HG03521 (cell line): ENCODE results near the gene SHCBP1L.
A peak's percentile ranks its signal among the peaks of the same experiment; 100 is the strongest.
"Not testable (repeated sequence)": the region's sequence is repeated elsewhere in the genome, so short reads cannot be mapped to it uniquely, and the experiment has no call there.

Experiments
- ATAC-seq: cut with Tn5 transposase; IDR thresholded peaks from one replicate; pipeline ENCODE4 v1.9.1; 2021; ENCODE audit warnings: mild to moderate bottlenecking, moderate library complexity; ENCODE audit not compliant: unreplicated experiment

SHCBP1L gene

GRCh38 chr1:182965861-182966260 is 12.9 kb upstream of the SHCBP1L start:
- ATAC-seq: no peak

- no peak for ATAC-seq
Measured at GRCh38 chr1:182965096-182965495, 12.1 kb upstream of the SHCBP1L start.

DNA sequence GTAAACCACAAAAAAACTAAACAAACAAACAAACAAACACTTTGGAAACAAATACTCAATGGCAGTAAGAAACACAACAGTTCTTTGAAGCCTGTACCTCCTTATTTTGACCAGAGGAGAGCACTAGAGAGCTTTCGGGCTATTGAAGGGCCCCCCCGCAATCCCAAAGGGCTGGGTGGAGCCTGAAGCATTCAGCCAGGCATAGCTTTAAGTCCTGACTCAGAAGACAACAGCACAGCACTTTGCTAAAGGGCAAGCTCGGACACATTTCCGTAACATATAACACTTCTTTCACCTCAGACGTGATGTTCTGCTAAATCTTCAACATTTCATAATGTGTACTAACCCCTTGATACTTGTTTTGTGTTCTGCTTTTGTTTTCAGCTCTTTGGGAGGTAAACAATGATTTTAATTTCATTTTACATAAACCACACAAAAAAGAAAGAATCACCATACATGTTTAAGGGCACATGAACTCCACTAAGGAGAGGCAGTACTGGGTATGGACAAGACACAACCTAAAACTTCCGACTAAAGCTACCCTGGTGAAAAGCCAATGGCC is 9.7 kb upstream of the SHCBP1L start:
- peak; percentile 87 for ATAC-seq

DNA sequence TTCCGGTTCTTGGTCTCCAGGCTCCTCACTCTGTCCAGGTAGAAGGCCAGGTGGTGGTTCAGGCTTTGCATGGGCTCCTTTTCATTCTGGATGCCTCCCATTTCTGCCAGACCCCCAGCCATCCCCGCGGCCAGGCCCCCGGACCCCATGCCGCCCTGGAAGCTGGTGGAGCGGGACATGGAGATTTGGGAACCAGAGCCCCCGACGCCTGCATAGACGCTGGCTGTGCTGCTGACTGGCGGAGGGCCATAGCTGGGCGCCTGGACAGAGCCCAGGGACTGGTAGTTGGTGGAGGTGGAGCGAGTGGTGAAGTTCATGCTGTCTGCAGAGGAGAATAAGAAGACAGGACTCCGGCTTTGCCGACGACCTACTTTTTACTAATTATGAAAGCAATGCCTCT is 7.1 kb upstream of the SHCBP1L start:
- no peak for ATAC-seq

DNA sequence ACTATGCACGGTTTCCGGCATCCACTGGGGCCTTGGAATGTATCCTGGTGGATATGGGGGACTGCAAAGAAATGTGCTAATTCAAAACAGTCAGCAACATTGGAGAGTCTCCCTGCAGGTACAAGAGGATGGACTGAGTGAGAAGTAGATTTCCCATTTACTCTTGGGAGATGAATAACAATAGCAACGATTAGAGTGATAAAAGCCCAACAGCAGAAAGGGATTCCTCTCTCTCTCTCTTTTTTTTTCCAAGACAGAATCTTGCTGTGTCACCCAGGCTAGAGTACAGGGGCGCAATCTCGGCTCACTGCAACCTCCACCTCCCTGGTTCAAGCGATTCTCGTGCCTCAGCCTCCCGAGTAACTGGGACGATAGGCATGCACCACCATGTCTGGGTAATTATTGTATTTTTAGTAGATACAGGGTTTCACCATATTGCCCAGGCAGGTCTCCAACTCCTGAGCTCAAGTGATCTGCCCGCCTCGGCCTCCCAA is 5.0 kb upstream of the SHCBP1L start:
- ATAC-seq: no peak

DNA sequence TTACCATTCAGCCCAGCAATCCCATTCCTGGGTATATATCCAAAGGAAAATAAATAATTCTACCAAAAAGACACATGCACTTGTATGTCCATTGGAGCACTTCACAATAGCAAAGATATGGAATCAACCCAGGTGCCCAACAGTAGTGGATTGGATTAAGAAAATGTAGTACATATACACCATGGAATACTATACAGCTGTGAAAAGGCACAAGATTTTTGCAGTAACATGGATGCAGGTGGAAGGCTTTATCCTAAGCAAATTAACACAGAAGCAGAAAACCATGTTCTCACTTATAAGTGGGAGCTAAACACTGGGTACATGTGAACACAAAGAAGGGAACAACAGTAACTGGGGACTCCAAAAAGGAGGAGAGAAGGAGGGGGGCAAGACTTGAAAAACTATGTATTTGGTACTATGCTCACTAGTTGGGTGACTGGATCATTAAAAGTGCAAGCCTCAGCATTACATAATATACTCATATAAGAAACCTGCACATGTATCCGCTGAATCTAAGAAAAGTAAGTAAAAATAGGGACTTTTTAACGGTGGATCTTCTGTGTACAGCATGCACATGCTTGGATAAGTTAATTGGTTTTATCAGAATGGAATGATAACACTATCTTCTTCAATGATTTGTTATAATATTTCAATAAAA is 3.9 kb upstream of the SHCBP1L start:
- no peak for ATAC-seq

DNA sequence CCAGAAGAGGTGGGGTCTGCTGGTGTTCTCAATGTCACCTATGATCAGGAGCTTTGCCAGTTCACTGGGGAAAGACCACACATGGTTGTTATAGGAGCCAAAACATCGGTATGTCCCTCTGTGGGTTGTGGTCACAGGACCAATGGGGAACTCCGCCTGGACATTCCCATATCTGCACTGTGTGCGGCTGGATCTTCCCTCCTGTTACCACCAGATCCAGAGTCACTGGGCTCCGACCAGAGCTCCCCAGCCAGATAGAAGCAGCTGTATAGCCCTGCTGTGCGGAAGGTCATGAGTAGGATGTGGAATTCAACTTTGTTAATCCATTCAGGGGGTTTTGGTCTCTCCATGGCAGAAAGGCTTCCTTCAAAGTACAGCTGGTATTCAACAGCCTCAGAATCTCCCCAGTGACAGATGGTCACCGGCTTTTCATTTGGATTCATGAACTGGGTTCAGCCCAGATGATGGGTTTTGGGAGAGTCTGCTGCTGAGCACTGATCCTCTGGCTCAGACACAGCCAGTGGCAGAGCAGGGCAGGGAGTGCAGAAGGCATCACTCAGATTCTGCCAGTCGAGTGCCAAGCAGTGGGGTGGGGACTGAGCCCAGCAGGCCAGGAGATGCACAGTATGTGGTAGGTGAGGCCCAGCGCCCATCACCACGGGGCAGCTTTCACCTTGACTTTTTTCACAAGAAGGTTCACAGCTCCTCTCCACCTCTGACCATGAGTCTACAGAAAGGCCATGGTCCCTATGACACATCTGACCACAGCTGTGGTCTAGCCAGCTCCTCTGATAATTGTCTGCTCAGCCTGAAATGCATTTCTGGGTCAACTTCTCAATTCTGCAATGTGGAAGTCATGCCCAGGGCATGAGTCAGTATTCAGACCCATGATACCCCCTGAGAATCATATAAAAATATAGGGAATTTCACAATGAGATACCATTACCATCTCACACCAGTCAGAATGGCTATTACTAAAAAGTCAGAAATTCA is 2.9 kb upstream of the SHCBP1L start:
- ATAC-seq: no peak

GRCh38 chr1:182953826-182954225 is 860 bp upstream of the SHCBP1L start:
- no peak for ATAC-seq

GRCh38 chr1:182943336-182943735 is 9.6 kb downstream of the SHCBP1L start:
- ATAC-seq: not testable (repeated sequence)

- ATAC-seq: not testable (repeated sequence)
Measured at GRCh38 chr1:182942145-182942544, 10.8 kb downstream of the SHCBP1L start.

DNA sequence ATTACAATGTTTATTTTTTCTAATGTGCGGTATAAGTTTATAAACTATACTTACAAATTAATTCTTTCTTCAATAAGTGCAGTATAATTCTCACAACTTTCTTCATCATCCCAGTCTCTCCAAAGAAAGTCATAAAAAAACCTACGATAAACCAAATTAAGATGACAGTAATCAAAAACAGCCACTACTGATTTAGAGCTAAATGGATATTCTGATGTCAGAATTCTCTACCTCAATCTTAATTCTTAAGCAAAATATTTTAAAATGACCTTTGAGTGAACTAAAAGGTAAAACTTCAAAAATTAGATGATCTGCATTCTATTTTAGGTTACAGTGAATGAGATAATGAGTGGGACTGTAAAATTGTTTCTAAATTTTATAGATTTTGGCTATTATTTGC is 13.6 kb downstream of the SHCBP1L start:
- ATAC-seq: no peak

DNA sequence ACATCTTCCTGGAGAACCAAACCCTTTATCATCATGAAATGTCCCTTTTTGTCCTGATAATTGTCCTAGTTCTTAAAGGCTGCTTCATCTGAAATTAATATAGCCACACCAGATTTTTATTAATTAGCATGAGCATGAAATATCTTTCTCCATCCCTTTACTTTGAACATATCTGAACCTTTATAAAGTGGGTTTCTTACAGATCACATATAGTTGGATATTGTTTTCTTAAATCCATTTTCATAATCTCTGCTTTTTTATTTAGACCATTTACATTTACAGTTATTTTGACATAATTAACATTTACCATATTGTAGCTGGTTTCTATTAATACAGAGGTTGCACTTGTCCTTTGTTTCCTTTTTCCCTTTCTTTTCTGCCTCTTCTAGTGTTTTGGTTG is 17.2 kb downstream of the SHCBP1L start:
- ATAC-seq: no peak

GRCh38 chr1:182930985-182931384 is 22.0 kb downstream of the SHCBP1L start:
- ATAC-seq: no peak

- ATAC-seq: no peak
Measured at GRCh38 chr1:182927693-182928433, 25.1 kb downstream of the SHCBP1L start.

- no peak for ATAC-seq
Measured at GRCh38 chr1:182925661-182926060, 27.3 kb downstream of the SHCBP1L start.

GRCh38 chr1:182917378-182917777 is 35.6 kb downstream of the SHCBP1L start:
- ATAC-seq: no peak

GRCh38 chr1:182913401-182913800 is 39.6 kb downstream of the SHCBP1L start:
- no peak for ATAC-seq

DNA sequence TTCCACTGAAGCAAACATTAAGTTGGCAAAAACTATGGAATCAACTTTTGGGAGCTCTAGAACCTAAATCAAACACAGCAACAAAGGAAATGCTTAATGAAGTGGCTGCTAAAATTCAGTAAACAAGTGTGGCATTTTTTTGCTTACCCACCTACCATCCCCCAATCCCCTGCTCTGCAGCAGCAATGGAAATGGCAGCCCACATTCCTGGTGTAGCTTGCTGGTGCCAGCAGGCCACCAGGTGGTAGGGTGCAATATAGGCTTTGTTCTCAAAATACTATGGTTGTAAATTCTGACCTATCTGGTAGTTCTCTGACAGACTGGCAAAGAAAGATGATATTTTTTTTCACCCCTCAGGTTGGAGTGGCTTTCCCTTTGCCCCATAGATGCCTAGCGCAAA is 42.8 kb downstream of the SHCBP1L start:
- no peak for ATAC-seq

DNA sequence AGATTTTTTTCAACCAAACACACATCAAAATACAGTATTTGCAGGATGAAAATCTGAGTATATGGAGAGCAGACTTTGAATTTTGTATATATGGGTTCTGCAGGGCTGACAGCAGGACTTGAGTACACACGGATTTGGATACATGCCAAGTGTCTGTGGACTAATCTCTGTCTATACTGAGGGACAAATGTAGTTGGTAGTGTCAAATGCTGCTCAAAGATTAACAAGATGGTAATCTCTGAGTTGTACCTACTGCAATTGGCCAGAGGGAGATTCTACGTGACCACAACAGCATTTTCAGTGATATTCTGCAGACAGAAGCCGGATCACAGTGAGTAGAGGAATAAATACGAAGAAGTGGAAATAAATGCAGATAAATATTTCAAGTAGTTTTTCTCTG is 43.4 kb downstream of the SHCBP1L start:
- no peak for ATAC-seq

DNA sequence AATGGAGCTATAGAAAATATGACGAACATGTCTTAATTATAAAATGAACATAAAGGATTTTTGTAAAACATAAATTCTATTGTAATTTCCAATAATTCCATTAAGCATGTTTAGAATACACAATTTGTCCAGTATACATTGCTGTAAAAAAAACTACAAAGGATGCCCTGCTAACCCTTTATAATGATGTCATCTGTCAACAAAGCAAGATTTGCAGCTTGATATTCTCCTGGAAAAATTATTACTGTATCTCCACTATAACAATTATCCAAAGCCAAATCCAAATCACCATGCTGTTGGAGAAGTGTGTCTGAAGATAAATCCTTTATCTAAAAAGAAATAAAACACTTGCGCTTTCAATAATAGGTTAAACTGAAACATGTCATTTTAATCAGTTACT is 47.6 kb downstream of the SHCBP1L start:
- no peak for ATAC-seq

DNA sequence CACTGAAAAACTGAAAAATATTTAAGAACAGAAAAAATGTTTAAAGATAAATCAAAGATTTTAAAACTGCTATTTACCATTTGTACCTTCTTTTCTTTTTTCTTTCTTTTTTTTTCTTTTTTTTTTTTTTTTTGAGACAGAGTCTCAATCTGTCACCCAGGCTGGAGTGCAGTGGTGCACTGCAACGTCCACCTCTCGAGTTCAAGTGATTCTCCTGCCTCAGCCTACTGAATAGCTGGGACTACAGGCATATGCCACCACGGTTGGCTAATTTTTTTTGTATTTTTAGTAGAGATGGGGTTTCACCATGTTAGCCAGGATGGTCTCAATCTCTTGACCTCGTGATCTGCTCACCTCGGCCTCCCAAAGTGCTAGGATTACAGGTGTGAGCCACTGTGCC is 51.0 kb downstream of the SHCBP1L start:
- not testable (repeated sequence) for ATAC-seq
